Astrocyte of the hippocampus (primary cell): ENCODE measurements around the gene MAP3K5.
A peak's percentile ranks its signal among the peaks of the same experiment; 100 is the strongest.

Experiments used
- DNase-seq: peaks from one replicate; pipeline ENCODE4 v3.0.0; 2011; ENCODE audit warnings: low read depth, low spot score

MAP3K5 gene

GRCh38 chr6:136582711-136583471 is 209.4 kb downstream of the MAP3K5 start:
- peak; percentile 67 for DNase-seq

GRCh38 chr6:136579800-136580199 is 212.5 kb downstream of the MAP3K5 start:
- no peak for DNase-seq

- no peak for DNase-seq
These were observed 215.5 kb downstream of the MAP3K5 start for GRCh38 chr6:136576821-136577220.

GRCh38 chr6:136571496-136571895 is 220.8 kb downstream of the MAP3K5 start:
- no peak for DNase-seq

- no peak for DNase-seq
These were observed 221.2 kb downstream of the MAP3K5 start for GRCh38 chr6:136571065-136571464.

GRCh38 chr6:136568129-136568528 is 224.1 kb downstream of the MAP3K5 start:
- DNase-seq, result no peak

- DNase-seq, result no peak
These were observed 224.6 kb downstream of the MAP3K5 start for GRCh38 chr6:136567688-136568087.

- no peak for DNase-seq
These were observed 225.4 kb downstream of the MAP3K5 start for GRCh38 chr6:136566851-136567250.

GRCh38 chr6:136566007-136566487 is 226.2 kb downstream of the MAP3K5 start:
- no peak for DNase-seq

GRCh38 chr6:136564180-136564579 is 228.1 kb downstream of the MAP3K5 start:
- DNase-seq, result no peak

GRCh38 chr6:136563386-136564152 is 228.7 kb downstream of the MAP3K5 start:
- peak; percentile 14 for DNase-seq

GRCh38 chr6:136562211-136562610 is 230.1 kb downstream of the MAP3K5 start:
- no peak for DNase-seq

GRCh38 chr6:136553166-136553787 is 239.0 kb downstream of the MAP3K5 start:
- DNase-seq, result no peak

GRCh38 chr6:136552054-136552453 is 240.2 kb downstream of the MAP3K5 start:
- no peak for DNase-seq

GRCh38 chr6:136551103-136551502 is 241.2 kb downstream of the MAP3K5 start:
- peak; percentile 27 for DNase-seq

GRCh38 chr6:136550330-136551071 is 241.8 kb downstream of the MAP3K5 start, which contains the start of gene MAP7:
Gene MAP7, minus strand, starts transcription at chr6:136550422. Its CDS starts 14 bp downstream, at chr6:136550408.
- DNase-seq, result peak; percentile 78

GRCh38 chr6:136550045-136550329 is 242.3 kb downstream of the MAP3K5 start:
- DNase-seq, result no peak

- peak; percentile 34 for DNase-seq
These were observed 242.8 kb downstream of the MAP3K5 start for GRCh38 chr6:136549300-136550044.

- DNase-seq, result no peak
These were observed 243.5 kb downstream of the MAP3K5 start for GRCh38 chr6:136548582-136549299.

- no peak for DNase-seq
These were observed 244.4 kb downstream of the MAP3K5 start for GRCh38 chr6:136547871-136548270.
